ENCODE results near the gene STX19.

DNA sequence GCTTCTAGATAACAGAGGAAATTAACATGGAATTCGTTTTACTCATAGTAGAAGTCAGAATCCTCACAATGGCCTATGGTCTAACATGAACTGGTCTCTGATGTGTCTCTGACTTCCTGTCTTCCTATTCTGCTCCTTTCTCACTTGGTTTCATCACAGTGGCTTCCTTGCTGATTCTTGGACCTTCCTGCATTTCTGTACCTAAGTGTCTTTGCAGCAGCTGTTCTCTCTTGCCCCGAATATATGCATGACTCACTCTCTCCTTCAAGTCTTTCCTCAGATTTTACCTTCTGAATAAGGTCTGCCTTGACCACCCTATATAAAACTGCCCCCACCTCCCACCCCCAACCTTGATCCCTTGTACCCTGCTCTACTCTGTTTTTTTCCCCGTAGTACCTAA is 34.3 kb downstream of the STX19 start:
- TF ChIP-seq CTCF (IDR thresholded peaks at IDR 0.05) (no peak), POLR2A (IDR thresholded peaks at IDR 0.05) (no peak)

All from Peyer's patch (tissue), 4 donors.